GDM1 (cell line): ENCODE data around the gene OR52B6.
"Not testable (repeated sequence)": the region's sequence is repeated elsewhere in the genome, so short reads cannot be mapped to it uniquely, and the experiment has no call there.

Experiments used
- DNase-seq: peaks from one replicate; lab custom pipeline; 2025; lab: John Stamatoyannopoulos, UW

The OR52B6 gene, protein sequence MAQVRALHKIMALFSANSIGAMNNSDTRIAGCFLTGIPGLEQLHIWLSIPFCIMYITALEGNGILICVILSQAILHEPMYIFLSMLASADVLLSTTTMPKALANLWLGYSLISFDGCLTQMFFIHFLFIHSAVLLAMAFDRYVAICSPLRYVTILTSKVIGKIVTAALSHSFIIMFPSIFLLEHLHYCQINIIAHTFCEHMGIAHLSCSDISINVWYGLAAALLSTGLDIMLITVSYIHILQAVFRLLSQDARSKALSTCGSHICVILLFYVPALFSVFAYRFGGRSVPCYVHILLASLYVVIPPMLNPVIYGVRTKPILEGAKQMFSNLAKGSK

DNA sequence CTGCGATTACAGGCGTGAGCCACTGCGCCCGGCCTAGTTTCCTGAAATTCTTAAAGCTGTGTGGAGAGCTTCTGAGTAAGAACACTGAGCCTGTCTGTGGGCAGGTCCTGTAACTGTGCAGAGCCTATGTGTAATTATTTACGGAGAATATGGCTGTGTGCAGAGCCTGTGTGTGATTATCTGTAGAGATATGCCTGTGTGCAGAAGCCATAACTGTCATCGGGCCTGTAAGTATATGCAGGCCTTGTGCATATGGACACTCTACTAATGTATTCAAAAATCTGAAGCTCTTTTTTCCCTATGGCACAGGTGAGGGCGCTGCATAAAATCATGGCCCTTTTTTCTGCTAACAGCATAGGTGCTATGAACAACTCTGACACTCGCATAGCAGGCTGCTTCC is at the start of gene OR52B6:
Gene OR52B6, plus strand, starts transcription at position 301 of the 400 bp plus-strand sequence. Its CDS starts 0 bp downstream, at position 301.
- no peak for DNase-seq

DNA sequence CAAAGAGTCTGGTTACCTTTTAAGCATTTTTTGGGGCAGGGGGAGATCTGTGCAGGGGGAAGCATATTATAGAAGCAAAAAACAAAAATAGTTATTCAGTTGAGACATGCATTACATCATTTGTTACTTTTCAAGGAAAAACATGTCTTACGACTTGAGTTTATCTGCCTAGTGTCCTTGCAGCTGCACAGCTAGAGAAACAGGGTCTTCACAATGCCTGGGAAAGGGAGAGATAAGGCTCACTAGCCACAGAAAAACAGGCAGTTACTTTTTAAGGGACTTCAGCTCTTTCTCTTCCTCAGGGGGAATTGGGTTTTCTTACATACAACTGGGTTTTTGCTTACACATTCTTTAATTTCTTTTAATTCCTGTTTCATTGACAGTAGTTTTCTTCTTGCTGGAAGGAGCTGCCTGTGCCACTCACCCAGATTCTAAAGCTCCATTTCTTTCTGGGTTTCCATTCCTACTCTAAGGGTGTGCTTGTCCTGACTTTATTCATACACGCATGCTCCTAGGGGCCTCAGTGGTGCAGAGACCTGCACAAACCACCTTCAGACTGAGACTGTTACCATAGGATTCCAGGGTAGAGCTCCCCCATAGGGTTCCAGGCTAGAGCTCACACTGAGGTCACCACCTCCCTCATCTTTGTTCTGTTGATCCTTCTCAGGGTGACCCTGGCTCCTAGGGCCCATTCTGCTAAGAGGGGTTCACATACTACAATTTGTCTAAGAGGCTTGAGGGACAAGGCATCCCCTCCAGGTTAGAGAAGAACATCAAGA is 49.4 kb upstream of the OR52B6 start:
- no peak for DNase-seq

DNA sequence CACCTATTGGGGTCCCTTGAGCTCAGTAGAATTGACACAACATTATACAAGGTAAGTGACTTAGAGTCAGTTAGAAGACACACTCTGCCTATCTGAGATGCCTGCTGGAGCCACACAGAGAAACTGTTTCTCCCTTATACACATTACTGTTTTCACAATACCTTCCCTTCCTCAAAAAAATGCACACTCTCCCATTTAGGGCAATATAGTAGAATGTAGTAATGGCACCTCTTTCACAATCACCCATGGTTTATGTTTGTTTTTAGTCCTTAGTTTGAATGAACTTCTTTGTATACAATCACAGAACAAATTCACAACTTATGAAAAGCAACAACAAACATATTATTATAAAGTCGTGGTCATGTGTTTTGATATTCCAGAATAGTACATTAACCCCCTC is 46.6 kb upstream of the OR52B6 start:
- no peak for DNase-seq

DNA sequence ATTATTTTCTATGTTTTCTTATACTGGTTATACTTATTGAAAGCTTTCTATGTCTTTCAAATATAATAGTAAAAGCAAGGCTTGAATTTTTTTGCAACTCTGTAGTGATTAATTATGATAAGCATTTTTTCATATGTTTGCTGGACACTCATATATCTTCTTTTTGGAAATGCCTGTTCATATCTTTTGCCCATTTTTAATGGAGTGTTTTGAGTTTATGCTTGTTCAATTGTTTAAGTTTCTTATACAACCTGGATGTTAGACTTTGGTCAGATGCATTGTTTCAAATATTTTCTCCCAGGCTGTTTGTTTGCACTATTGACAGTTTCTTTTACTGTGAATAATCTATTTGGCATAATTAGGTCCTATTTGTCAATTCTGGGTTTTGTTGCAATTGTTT is 44.2 kb upstream of the OR52B6 start:
- DNase-seq, result no peak

DNA sequence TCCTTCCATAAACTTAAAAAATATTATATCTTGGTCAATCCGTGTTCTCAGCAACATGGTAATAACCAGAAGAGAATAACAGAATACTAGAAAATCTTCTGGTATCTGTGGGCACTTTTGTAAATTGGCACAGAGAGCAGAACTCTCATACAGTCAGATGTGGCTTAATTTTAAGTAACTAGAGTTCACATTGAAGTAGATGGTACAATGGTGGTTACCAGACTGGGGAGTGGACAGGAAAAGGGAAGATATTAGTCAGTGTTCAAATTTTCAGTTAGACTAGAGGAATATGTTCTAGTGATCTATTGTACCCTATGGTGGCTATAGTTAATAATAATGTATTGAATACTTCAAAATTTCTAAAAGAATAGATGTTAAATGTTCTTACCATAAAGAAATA is 39.2 kb upstream of the OR52B6 start:
- DNase-seq, result no peak

DNA sequence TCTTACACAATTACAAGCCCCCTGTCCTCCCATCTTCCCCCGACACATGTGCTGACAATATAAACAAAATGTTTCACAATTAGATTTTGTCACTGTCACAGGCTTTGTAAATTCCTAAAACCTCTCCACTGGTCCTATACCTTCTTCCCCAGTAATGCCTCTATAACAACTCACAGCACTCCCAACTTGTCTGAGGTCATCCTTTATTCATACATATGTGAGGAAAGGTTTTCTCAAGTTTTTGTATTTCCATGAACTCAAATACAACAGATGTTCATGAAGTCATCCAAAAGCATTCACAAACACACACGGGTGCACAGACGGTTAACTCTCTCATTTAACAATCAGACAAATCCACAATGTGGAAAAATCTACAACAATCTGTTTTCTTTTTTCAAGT is 34.2 kb upstream of the OR52B6 start:
- no peak for DNase-seq

DNA sequence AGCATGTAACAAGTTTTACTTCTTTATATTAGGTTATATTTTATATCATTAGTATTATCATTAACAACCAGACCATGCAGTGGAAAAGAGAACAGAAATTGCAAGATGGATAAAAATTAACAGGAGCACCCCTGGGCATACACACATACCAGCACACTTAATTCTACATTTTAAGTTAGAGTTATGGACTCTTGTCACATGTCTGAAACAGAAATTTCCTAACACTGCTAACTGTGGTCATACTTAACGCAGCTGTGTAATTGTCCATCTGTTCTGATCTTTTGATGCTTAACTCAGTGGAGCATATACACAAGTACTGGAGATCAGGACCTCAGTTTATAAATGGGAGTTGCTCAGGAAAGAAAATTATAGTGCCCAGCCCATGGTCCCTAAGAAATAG is 32.7 kb upstream of the OR52B6 start:
- no peak for DNase-seq

DNA sequence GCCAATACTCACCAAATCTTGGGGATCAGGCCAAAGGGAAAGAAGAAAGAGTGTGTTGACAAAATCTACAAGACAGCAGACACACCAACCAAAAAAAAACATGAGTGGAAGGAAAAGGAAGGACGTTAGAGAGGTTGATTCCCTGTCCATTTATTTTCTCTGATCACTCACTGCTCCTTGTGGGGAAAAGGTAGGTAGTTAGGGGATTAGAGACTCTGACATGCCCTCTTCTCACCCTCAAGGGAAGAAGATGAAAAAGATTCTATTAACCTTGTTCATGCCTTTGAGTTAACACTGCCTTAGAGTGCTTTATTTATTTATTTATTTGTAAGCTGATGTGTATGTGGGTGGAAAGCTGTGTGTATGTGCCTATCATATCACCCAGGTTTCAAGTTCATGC is 32.2 kb upstream of the OR52B6 start, which contains the start of gene OR52H1:
Gene OR52H1, minus strand, starts transcription at position 101 of the 400 bp plus-strand sequence. CDS start 3,035 bp downstream, outside the sequence.
- no peak for DNase-seq

DNA sequence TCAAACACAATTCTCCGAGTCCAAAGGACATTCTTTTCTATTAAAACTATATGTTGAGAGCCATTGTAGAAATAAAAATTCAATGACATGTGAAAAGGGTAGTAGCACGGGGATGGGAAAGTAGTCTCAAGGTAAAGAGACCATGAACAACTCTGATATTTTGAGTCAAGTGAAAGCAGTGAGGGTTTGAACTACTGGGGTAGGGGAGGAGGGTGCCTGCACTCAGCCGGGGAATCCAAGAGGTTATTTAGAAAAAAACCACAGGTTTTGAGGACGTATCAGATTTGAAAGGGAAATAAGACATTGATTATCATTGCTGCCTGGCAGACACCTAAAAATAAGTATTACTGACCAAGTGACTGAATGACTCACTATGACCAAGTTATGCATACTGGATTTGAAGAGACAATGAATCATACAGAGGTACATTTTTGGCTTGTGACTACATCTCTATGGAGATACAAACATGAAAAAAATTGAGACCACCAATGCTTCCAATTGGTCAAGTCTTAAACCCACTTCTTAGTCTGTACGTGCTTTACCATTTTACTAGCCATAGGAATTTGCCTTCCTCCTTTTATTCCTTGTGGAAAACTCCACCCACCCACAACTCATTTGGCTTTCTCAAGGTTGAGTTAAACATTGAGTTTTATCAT is 30.1 kb upstream of the OR52B6 start:
- DNase-seq, result no peak

DNA sequence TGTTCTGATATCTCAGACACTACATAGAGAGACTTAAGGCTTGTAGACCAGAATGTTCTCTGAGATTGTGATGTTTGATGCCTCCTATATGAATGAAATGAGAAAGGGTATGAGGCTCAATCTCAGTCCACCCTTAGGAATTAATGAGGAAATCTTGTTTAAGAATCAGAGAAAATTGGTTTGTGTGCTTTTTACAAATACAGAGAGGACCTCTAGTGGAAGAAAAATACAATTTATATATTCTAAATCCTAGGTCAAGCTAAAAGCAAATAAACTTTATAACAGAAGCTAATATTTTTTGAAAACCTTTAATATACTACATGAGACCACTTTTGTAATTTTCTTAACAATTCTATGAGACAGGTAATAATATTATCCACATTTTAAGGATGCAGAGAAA is 27.3 kb upstream of the OR52B6 start:
- DNase-seq, result no peak

DNA sequence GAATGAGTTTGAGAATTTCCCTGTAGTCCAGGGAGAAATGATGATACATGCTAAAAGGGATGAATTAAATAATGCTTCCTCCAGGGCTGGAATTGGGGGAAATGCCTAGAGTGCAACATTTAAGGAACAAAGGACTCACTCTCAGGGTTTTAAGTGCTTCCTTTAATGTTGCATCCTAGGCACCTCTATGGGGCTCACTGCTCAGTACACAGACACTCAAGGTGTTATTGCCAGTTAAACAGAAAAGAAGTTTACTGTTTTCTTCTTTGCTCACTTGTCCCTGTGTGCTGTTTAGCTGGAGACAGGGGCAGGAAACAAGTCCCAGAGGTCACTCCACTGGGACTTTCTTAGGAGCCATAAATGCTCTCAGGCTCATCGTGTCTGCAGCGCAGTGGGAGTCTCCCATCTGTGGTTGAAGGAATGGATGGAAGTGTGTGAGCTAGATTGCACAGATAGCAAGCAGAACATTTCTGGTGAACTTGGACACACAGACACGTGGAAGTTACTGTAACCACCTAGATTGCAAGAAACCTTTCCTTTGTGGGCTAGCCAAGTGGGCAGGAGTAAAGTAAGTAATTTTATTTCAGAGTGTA is 24.0 kb upstream of the OR52B6 start:
- no peak for DNase-seq

DNA sequence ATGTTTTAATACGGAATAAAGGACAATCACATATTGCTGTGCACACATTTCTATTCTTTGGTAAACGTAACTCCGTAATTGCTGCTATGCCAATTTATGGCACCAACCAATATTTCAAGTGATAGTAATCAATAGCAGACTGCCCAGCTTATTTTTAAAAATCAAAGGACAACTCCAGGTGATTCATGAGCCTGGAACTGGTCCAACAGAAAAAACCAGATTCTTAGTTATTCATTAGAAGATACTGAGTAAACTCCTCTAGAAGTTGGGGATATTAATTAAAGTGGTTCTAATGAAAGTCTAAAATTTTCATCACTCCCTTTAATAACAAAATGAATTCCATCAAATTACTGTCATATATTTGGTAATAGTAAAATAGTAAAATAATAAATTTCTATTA is 22.9 kb upstream of the OR52B6 start:
- DNase-seq, result no peak

DNA sequence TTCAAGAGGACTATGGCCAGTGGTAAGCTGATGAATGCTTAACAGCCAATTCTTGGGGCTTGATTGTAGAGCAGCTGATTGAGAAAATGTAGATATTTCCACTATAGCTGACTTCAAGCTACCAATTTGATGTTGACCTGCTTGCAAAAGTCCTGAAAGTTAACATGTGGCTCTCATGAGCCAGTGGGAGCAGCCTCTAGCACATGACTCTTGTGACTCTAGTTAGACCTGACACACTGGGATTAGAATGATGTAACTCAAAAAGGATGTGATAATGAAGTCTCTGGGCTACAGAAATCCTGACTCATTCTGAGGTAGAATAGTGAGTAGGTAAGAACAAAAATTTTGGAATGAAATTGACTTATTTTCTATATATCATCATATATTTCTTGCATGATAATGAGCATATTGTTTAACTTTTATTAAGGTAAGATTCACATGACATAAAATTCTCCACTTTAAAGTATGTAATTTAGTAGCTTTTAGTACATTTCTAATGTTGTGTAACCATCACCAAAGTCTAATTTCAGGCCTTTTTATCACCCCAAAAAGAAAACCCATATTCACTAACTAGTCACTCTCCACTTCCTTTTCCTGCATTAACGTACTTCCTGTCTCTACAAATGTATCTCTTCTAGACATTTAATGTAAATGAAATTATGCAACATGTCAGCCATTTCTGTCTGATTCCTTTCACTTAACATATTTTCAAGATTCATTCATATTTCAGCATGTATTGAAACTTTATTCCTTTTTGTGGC is 16.2 kb upstream of the OR52B6 start:
- DNase-seq, result no peak

DNA sequence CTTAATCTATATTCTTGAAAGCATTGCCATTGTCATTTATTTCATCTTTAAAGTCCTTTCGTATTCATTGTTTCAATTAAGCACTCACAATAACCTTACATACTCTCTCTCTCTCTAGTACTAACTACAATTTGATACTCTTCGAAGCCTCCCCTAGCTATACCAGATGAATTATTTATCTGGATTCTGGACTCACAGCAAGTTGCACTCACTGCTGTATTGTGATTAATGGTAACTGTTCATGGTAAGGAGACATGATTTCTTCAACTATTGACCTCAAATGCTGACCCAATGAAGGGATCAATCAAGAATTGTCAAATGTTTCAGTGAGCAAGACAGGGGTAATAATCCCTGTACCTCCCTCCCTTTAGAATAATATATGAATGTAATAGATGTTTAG is 6.0 kb upstream of the OR52B6 start:
- DNase-seq, result no peak

DNA sequence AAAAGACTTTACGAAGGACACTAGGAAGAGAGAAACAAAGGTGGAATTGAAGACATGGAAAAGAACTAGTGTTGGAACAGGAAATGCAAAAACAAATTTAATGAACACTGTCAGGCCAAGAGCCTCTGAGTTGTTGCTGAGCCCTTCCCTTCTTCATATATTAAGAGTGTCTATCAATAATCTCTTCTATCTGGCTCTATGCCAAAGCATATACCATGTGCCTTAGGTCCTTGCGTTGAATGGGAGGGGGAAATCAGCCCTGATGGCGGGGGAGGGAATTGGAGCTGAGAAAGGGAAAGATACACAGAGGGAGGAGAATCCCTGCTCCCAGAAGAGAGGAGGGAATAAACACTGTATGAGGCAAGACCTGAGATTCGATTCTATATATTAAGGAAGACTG is 5.5 kb upstream of the OR52B6 start:
- DNase-seq, result no peak

DNA sequence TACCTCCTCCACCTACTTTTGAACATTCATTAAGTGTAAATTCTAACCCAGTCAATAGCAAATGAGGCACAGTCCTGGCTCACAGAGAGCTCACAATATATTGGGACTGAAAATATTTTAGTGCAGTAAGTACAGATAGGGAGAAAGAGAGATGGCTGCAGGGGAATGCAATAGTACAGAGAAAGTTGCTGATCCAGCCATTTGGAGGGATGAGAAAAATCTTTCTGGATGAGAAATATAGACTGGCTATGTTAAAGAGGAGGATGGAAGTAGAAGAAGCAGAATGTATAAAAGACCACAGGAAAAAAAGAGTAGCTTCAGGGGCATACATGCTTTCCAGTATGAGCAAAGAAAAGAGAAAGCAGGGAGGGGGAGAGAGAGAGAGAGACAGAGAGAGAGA is 3.6 kb upstream of the OR52B6 start:
- DNase-seq, result no peak

DNA sequence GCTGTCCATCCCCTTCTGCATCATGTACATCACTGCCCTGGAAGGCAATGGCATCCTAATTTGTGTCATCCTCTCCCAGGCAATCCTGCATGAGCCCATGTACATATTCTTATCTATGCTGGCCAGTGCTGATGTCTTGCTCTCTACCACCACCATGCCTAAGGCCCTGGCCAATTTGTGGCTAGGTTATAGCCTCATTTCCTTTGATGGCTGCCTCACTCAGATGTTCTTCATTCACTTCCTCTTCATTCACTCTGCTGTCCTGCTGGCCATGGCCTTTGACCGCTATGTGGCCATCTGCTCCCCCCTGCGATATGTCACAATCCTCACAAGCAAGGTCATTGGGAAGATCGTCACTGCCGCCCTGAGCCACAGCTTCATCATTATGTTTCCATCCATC is 337 bp downstream of the OR52B6 start:
- no peak for DNase-seq

DNA sequence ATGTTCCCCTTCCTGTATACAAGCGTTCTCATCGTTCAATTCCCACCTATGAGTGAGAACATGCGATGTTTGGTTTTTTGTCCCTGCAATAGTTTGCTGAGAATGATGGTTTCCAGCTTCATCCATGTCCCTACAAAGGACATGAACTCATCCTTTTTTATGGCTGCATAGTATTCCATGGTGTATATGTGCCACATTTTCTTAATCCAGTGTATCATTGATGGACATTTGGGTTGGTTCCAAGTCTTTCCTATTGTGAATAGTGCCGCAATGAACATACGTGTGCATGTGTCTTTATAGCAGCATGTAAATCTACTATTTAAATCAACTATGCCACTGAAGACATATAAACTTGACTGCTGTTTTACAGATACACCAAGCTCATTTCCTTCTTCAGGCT is 3.8 kb downstream of the OR52B6 start:
- DNase-seq, result not testable (repeated sequence)

DNA sequence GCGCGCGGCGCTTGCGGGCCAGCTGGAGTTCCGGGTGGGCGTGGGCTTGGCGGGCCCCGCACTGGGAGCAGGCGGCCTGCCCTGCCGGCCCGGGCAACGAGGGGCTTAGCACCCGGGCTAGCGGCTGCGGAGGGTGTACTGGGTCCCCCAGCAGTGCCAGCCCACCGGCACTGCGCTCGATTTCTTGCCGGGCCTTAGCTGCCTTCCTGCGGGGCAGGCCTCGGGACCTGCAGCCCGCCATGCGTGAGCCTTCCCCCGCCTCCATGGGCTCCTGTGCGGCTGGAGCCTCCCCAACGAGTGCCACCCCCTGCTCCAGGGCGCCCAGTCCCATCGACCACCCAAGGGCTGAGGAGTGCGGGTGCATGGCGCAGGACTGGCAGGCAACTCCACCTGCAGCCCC is 9.2 kb downstream of the OR52B6 start:
- not testable (repeated sequence) for DNase-seq

DNA sequence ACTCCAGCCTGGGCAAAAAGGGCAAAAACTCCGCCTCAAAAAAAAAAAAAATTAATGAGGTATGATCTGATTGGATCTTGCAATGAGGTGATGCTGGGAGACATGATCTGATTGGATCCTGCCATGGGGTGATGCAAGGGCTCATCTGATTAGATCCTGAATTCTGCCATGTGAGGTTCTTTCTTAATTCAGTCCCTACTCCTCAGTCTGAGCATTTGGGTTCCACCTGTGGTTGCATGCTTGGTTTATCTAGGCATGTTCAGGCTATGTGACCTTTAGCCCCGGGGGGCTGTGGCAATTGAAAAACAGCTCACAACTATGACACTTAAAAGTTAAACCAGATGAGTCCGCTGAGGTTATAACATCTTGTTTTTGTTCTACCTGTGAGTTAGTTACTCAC is 10.9 kb downstream of the OR52B6 start:
- DNase-seq, result no peak

DNA sequence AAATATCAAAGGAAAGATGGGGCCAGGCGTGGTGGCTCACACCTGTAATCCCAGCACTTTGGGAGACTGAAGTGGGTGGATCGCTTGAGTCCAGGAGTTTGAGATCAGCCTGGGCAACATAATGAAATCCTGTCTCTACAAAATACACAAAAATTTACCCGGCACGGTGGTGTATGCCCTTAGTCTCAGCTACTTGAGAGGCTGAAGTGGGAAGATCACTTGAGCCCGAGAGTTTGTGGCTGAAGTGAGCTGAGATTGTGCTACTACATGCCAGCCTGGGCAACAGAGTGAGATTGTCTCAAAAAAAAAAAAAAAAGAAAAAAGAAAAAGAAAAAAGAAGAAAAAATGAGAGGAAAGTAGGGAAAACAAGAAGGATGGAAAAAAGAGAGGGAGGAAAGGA is 11.9 kb downstream of the OR52B6 start:
- no peak for DNase-seq

DNA sequence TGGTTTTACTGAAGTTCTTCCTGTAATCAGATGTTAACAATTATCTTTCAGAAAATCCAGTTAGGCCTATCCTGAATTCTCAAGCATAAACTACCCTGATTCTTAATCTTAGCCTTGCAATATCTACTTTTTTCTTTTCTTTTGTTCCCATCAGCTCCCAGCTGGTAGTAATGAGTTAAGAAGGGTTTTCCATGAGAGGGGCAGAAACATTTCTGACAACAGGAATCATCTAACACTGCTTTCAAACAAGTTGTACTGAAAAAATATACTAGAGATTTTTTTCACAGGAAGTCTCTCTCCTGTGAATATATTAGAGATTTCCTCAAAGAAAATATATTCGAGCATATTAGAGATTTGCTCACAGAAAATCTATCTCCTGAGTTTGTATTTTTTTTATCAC is 12.5 kb downstream of the OR52B6 start:
- no peak for DNase-seq
